GM12878 (cell line): Measurements from ENCODE around the gene WDR19.

Experiments
- CBFB ChIP-seq: IDR thresholded peaks from 2 replicates; pipeline ENCODE4 v1.6.1; 2016; ENCODE audit warnings: antibody characterized with exemption, low read depth
- CBX3 ChIP-seq: fragments of 200-600 bp; sonication (generic); IDR thresholded peaks from 2 replicates; pipeline ENCODE4 v1.6.1; 2016; ENCODE audit warnings: low read depth, borderline replicate concordance
- DPF2 ChIP-seq: fragments of 450-650 bp; IDR thresholded peaks from 2 replicates; pipeline ENCODE4 v1.6.1; 2017; ENCODE audit warnings: mild to moderate bottlenecking
- EZH2 ChIP-seq: IDR thresholded peaks from 2 replicates; pipeline ENCODE4 v1.6.1; 2012; ENCODE audit warnings: low read depth, mild to moderate bottlenecking, control low read depth, inconsistent platforms, low read length, borderline replicate concordance; ENCODE audit not compliant: control insufficient read depth
- IRF3 ChIP-seq: fragments of 450-650 bp; IDR thresholded peaks from 2 replicates; pipeline ENCODE4 v1.6.1; 2014; ENCODE audit warnings: mild to moderate bottlenecking
- MYC ChIP-seq: IDR thresholded peaks from 2 replicates; pipeline ENCODE4 v1.6.1; 2011; ENCODE audit warnings: mild to moderate bottlenecking, low read length, moderate library complexity, inconsistent platforms; ENCODE audit not compliant: insufficient read depth, insufficient replicate concordance, insufficient read length, severe bottlenecking
- NFYB ChIP-seq: IDR thresholded peaks from 2 replicates; pipeline ENCODE4 v1.6.1; 2011; ENCODE audit warnings: low read depth, mild to moderate bottlenecking, low read length, improper control_type of control experiment, moderate library complexity; ENCODE audit not compliant: insufficient read depth
- NR2C1 ChIP-seq: fragments of 450-650 bp; IDR thresholded peaks from 2 replicates; pipeline ENCODE4 v1.6.1; 2017; ENCODE audit warnings: antibody characterized with exemption, mild to moderate bottlenecking, moderate library complexity
- POLR2AphosphoS5 ChIP-seq: IDR thresholded peaks from 2 replicates; pipeline ENCODE4 v1.6.1; 2011; ENCODE audit warnings: mild to moderate bottlenecking, low read length, inconsistent platforms
- RAD21 ChIP-seq: IDR thresholded peaks from 2 replicates; pipeline ENCODE4 v1.6.1; 2011; ENCODE audit warnings: mild to moderate bottlenecking, low read depth, low read length, moderate library complexity; ENCODE audit not compliant: insufficient read depth
- TF ChIP-seq, protein P1 (sequence below), 3 experiments: IDR thresholded peaks in 2 of 3; conservative IDR thresholded peaks in 1 of 3; 2 replicates each; pipeline ENCODE4 v1.5.1; 2011; ENCODE audit warnings: low read depth in 3 of 3, low read length in 3 of 3, mild to moderate bottlenecking in 3 of 3, control low read depth in 2 of 3, moderate library complexity in 2 of 3, inconsistent platforms in 1 of 3, mixed read lengths in 1 of 3; ENCODE audit not compliant: control insufficient read depth in 2 of 3, insufficient read depth in 1 of 3; ENCODE audit errors: extremely low read depth in 1 of 3

DNA sequence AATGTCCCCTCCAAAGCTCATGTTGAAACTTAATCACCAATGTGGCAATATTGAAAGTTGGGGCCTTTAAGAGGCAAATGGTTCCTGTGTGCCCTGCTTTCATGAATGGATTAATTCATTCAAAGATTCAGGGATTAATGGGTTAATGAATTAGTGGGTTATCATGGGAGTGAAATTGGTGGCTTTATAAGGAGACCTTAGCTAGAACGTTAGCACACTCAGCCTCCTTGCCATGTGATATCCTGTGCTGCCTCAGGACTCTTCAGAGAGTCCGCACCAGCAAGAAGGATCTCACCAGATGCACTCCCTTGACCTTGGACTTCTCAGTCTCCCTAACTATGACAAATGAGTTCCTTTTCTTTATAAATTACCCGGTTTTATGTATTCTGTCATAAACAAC is 2.6 kb upstream of the WDR19 start:
- TF ChIP-seq NR2C1 (no peak), CBX3 (no peak), NFYB (no peak), EZH2 (no peak), DPF2 (no peak), CBFB (no peak), MYC (no peak), RAD21 (no peak), IRF3 (no peak), POLR2AphosphoS5 (no peak)
- TF ChIP-seq, protein P1, sequence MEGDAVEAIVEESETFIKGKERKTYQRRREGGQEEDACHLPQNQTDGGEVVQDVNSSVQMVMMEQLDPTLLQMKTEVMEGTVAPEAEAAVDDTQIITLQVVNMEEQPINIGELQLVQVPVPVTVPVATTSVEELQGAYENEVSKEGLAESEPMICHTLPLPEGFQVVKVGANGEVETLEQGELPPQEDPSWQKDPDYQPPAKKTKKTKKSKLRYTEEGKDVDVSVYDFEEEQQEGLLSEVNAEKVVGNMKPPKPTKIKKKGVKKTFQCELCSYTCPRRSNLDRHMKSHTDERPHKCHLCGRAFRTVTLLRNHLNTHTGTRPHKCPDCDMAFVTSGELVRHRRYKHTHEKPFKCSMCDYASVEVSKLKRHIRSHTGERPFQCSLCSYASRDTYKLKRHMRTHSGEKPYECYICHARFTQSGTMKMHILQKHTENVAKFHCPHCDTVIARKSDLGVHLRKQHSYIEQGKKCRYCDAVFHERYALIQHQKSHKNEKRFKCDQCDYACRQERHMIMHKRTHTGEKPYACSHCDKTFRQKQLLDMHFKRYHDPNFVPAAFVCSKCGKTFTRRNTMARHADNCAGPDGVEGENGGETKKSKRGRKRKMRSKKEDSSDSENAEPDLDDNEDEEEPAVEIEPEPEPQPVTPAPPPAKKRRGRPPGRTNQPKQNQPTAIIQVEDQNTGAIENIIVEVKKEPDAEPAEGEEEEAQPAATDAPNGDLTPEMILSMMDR (IDR thresholded peaks at IDR 0.05 in 2 of 3, conservative IDR thresholded peaks at IDR 0.05 in 1 of 3; ENCODE audit: control insufficient read depth in 2 of 3, extremely low read depth in 1 of 3, insufficient read depth in 1 of 3, low read depth in 3 of 3, low read length in 3 of 3): no peak
